Upper lobe of left lung (tissue), 4 donors: ENCODE data around the gene ADGRF5.

Source experiments
- EP300 ChIP-seq, 4 donors: sonication (generic); formaldehyde crosslinking; IDR thresholded peaks; one replicate each; pipeline ENCODE4 v1.5.1; 2017; ENCODE audit warnings: antibody characterized with exemption in 4 of 4, control low read depth in 2 of 4
- POLR2A ChIP-seq, 4 donors: fragments of 450-650 bp; IDR thresholded peaks; one replicate each; pipeline ENCODE4 v1.5.1; 2016 to 2017; ENCODE audit warnings: antibody characterized with exemption in 4 of 4, mild to moderate bottlenecking in 2 of 4
- POLR2AphosphoS5 ChIP-seq, 2 donors: sonication (generic); formaldehyde crosslinking; IDR thresholded peaks; one replicate each; pipeline ENCODE4 v1.5.1; 2017; ENCODE audit warnings: antibody characterized with exemption in 2 of 2
- TF ChIP-seq, protein P1 (sequence below), 6 experiments: fragments of 450-650 bp in 4 of 6; fragments of 200-600 bp in 2 of 6; sonication (generic) in 2 of 6; IDR thresholded peaks; one replicate each; pipeline ENCODE4 v1.5.1; 2016 to 2019; ENCODE audit warnings: antibody characterized with exemption in 6 of 6

DNA sequence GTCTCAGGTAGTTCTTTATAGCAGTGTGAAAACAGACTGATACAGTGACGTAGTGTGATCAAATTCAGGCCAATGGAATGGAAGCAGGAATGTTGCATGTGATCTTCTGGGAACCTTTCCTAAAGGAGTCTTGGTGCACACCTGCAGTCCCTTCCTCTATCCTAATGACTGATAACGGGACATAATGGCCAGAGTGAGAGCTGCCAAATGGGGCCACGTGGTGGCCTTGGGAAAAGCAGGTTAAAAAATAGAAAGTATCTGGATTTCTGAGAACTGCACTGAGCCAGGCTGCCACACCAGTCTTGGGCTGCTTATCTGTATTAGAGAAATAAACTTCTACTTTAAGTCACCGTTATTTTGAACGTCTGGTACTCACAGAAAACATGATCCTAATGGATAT, 76.6 kb downstream of the ADGRF5 start:
- TF ChIP-seq EP300 (IDR thresholded peaks at IDR 0.05) (no peak), POLR2AphosphoS5 (IDR thresholded peaks at IDR 0.05) (no peak), POLR2A (IDR thresholded peaks at IDR 0.05) (no peak)
- TF ChIP-seq, protein P1, sequence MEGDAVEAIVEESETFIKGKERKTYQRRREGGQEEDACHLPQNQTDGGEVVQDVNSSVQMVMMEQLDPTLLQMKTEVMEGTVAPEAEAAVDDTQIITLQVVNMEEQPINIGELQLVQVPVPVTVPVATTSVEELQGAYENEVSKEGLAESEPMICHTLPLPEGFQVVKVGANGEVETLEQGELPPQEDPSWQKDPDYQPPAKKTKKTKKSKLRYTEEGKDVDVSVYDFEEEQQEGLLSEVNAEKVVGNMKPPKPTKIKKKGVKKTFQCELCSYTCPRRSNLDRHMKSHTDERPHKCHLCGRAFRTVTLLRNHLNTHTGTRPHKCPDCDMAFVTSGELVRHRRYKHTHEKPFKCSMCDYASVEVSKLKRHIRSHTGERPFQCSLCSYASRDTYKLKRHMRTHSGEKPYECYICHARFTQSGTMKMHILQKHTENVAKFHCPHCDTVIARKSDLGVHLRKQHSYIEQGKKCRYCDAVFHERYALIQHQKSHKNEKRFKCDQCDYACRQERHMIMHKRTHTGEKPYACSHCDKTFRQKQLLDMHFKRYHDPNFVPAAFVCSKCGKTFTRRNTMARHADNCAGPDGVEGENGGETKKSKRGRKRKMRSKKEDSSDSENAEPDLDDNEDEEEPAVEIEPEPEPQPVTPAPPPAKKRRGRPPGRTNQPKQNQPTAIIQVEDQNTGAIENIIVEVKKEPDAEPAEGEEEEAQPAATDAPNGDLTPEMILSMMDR (IDR thresholded peaks at IDR 0.05) = no peak
